ENCODE results near the gene KLHL11.

Gene KLHL11

GRCh38 chr17:41824086-41824485 is 41.1 kb downstream of the KLHL11 start:
- TF ChIP-seq CTCF (IDR thresholded peaks at IDR 0.05; ENCODE audit: low read depth, low read length), result no peak
- H3K4me3 ChIP-seq (replicated peaks in 1 of 2; ENCODE audit: low read depth in 2 of 2, low read length in 2 of 2), result no peak overlapping the region
- no peak for DNase-seq (ENCODE audit: low read depth in 2 of 2)

- TF ChIP-seq CTCF (IDR thresholded peaks at IDR 0.05; ENCODE audit: low read depth, low read length), result no peak
- no peak for DNase-seq (ENCODE audit: low read depth in 2 of 2)
- H3K4me3 ChIP-seq (replicated peaks in 1 of 2; ENCODE audit: low read depth in 2 of 2, low read length in 2 of 2), result no peak overlapping the region
Observed at GRCh38 chr17:41823580-41823979, 41.6 kb downstream of the KLHL11 start.

GRCh38 chr17:41823141-41823524 is 42.1 kb downstream of the KLHL11 start:
- no peak overlapping the region for H3K4me3 ChIP-seq (replicated peaks in 1 of 2; ENCODE audit: low read depth in 2 of 2, low read length in 2 of 2)
- TF ChIP-seq CTCF (IDR thresholded peaks at IDR 0.05; ENCODE audit: low read depth, low read length), result no peak
- DNase-seq (ENCODE audit: low read depth in 2 of 2), result no peak

- no peak for DNase-seq (ENCODE audit: low read depth in 2 of 2)
- TF ChIP-seq CTCF (IDR thresholded peaks at IDR 0.05; ENCODE audit: low read depth, low read length), result no peak
- H3K4me3 ChIP-seq (replicated peaks in 1 of 2; ENCODE audit: low read depth in 2 of 2, low read length in 2 of 2), result no peak overlapping the region
Observed at GRCh38 chr17:41822216-41823140, 42.7 kb downstream of the KLHL11 start.

GRCh38 chr17:41821776-41822175 is 43.4 kb downstream of the KLHL11 start:
- TF ChIP-seq CTCF (IDR thresholded peaks at IDR 0.05; ENCODE audit: low read depth, low read length), result no peak
- no peak overlapping the region for H3K4me3 ChIP-seq (replicated peaks in 1 of 2; ENCODE audit: low read depth in 2 of 2, low read length in 2 of 2)
- DNase-seq (ENCODE audit: low read depth in 2 of 2), result no peak

GRCh38 chr17:41818024-41818423 is 47.2 kb downstream of the KLHL11 start:
- no peak for TF ChIP-seq CTCF (IDR thresholded peaks at IDR 0.05; ENCODE audit: low read depth, low read length)
- H3K4me3 ChIP-seq (replicated peaks in 1 of 2; ENCODE audit: low read depth in 2 of 2, low read length in 2 of 2), result no peak overlapping the region
- DNase-seq (ENCODE audit: low read depth in 2 of 2), result no peak

Data from cardiac fibroblast (primary cell).